HFF-Myc (cell line): ENCODE data around the gene GADL1.

Source experiments
- DNase-seq: peaks from one replicate; pipeline ENCODE4 v3.0.0-alpha.2; 2011; ENCODE audit warnings: low read depth; ENCODE audit errors: extremely low read depth
- H3K4me3 ChIP-seq: replicated peaks from 2 replicates; pipeline ENCODE4 v1.5.1; 2011; ENCODE audit warnings: low read depth, mild to moderate bottlenecking, control low read depth, low read length
- CTCF ChIP-seq: IDR thresholded peaks from 2 replicates; pipeline ENCODE4 v1.5.1; 2012; ENCODE audit warnings: mild to moderate bottlenecking, low read depth, low read length, control low read depth; ENCODE audit errors: missing control alignments

The GADL1 gene

GRCh38 chr3:30893678-30894325, 659 bp downstream of the GADL1 start:
- DNase-seq: no peak
- TF ChIP-seq CTCF: no peak
- H3K4me3 ChIP-seq: peak overlapping the region; percentile 44

- no peak for TF ChIP-seq CTCF
- no peak for DNase-seq
These were observed 3.6 kb downstream of the GADL1 start for GRCh38 chr3:30890907-30891306.

GRCh38 chr3:30886888-30887287, 7.6 kb downstream of the GADL1 start:
- no peak for TF ChIP-seq CTCF
- no peak overlapping the region for H3K4me3 ChIP-seq
- DNase-seq: no peak

More at GRCh38 chr3:30890907-30891306, 3.6 kb downstream of the GADL1 start:
- no peak overlapping the region for H3K4me3 ChIP-seq

- no peak overlapping the region for H3K4me3 ChIP-seq
- TF ChIP-seq CTCF: no peak
- DNase-seq: no peak
These were observed 15.6 kb downstream of the GADL1 start for GRCh38 chr3:30878862-30879261.

GRCh38 chr3:30875505-30875904, 19.0 kb downstream of the GADL1 start:
- no peak for DNase-seq
- H3K4me3 ChIP-seq: no peak overlapping the region
- TF ChIP-seq CTCF: no peak

- H3K4me3 ChIP-seq: no peak overlapping the region
- no peak for TF ChIP-seq CTCF
- DNase-seq: no peak
These were observed 20.8 kb downstream of the GADL1 start for GRCh38 chr3:30873671-30874070.

GRCh38 chr3:30872879-30873278, 21.6 kb downstream of the GADL1 start:
- DNase-seq: no peak
- no peak for TF ChIP-seq CTCF
- H3K4me3 ChIP-seq: no peak overlapping the region
